ENCODE measurements around the gene NRTN. TPM values are rescaled to one million over a fixed set of nuclear protein-coding genes. Genes with fewer than 3 reads are reported as not detected.

Gene NRTN
- total and polyA plus RNA-seq, 2 experiments from 2014 or later: 4.0 to 5.5 TPM

DNA sequence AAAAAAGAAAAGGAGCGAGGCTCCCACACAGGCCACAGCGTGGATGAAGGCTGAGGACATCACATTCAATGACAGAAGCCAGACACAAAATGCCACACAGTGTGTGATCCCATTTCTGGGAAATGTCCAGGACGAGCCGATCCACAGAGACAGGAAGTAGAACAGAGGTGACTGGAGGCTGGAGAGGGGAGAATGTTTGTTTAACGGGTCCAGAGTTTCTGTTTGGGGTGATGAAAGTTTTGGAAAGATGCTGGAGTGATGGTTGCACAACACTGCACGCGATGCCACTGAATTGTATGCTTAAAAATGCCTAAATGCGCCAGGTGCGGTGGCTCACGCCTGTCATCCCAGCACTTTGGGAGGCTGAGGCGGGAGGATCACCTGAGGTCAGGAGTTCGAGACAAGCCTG, 66.1 kb downstream of the NRTN start:
- Mint-ChIP-seq H3K27me3 (ENCODE audit: insufficient read depth, low read depth, poor library complexity) (peaks cover 6% of the 10 kb centered on the region), H3K27ac (no peak overlapping the region), H3K36me3 (ENCODE audit: low read depth) (no peaks in the 10 kb centered on the region; the same call in 2 of the 3 replicates), H3K4me3 (no peak overlapping the region), H3K4me1 (no peaks in the 10 kb centered on the region), H3K9me3 (no peaks in the 10 kb centered on the region)
- no peaks in the 10 kb centered on the region for H3F3A ChIP-seq (replicated peaks; ENCODE audit: low read depth)
- H4K20me1 ChIP-seq (replicated peaks; ENCODE audit: insufficient read depth): no peaks in the 10 kb centered on the region
- no peak overlapping the region for H3K27ac ChIP-seq (ENCODE audit: low read depth)
- no peak overlapping the region for H3K4me2 ChIP-seq
- ATAC-seq (no peak), DNase-seq (ENCODE audit: low spot score) (no peak)
- no peaks in the 10 kb centered on the region for H3K36me3 ChIP-seq (ENCODE audit: insufficient read depth)
- no peak for TF ChIP-seq JUNB (IDR thresholded peaks at IDR 0.05; ENCODE audit: unreplicated experiment)
- no peak for TF ChIP-seq STAT1 (IDR thresholded peaks at IDR 0.05; ENCODE audit: unreplicated experiment)
- no peaks in the 10 kb centered on the region for H3K4me1 ChIP-seq (ENCODE audit: insufficient read depth)
- H2AFZ ChIP-seq: no peak overlapping the region
- no peaks in the 10 kb centered on the region for H3K9me2 ChIP-seq (ENCODE audit: insufficient read depth)
- no peak overlapping the region for H3K4me3 ChIP-seq
- no peaks in the 10 kb centered on the region for H3K27me3 ChIP-seq (ENCODE audit: insufficient read depth)
- H3K79me2 ChIP-seq (replicated peaks; ENCODE audit: insufficient read depth): no peaks in the 10 kb centered on the region

DNA sequence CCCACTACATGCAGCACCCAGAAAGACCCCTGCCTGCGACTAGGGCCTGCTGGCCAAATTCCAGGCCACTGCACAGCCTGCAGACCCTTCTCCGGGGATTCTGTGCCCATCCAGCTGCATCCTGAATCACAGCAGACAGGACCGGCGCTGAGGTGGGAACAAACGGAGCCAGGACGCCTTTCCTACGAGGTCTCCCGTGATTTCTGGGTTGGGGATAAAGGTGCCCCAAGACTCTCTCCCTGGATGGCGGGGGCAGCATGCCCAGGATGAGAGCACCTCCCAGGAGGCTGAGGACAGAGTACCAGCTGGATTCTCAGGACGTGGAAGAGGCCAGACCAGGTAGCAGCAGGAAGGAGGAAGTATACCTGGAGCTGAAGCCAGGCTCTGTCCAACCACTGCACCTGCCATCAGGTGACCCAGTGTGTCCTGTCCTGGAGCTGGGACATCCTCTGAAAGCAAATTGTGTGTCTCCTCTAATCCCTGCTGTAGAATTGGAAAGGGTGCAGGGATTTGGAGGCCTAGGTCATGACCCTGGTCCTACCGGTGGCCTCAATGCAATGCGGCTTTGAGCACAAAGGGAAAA, 68.8 kb downstream of the NRTN start:
- Histone ChIP-seq H3F3A (replicated peaks; ENCODE audit: low read depth) (no peaks in the 10 kb centered on the region), H3K27ac (ENCODE audit: low read depth) (no peak overlapping the region), H3K36me3 (ENCODE audit: insufficient read depth) (no peaks in the 10 kb centered on the region), H3K9me2 (ENCODE audit: insufficient read depth) (no peaks in the 10 kb centered on the region), H3K4me2 (no peak overlapping the region), H3K79me2 (replicated peaks; ENCODE audit: insufficient read depth) (no peaks in the 10 kb centered on the region), H3K4me3 (no peak overlapping the region), H3K27me3 (ENCODE audit: insufficient read depth) (no peaks in the 10 kb centered on the region), H4K20me1 (replicated peaks; ENCODE audit: insufficient read depth) (no peaks in the 10 kb centered on the region), H3K4me1 (ENCODE audit: insufficient read depth) (no peaks in the 10 kb centered on the region), H2AFZ (no peak overlapping the region)
- Mint-ChIP-seq H3K27ac (no peak overlapping the region), H3K36me3 (ENCODE audit: low read depth) (no peaks in the 10 kb centered on the region), H3K27me3 (ENCODE audit: insufficient read depth, low read depth, poor library complexity) (peaks cover 6% of the 10 kb centered on the region), H3K9me3 (no peaks in the 10 kb centered on the region; the same call in 2 of the 3 replicates), H3K4me1 (no peaks in the 10 kb centered on the region), H3K4me3 (no peak overlapping the region)
- DNase-seq (ENCODE audit: low spot score) (no peak), ATAC-seq (no peak)
- TF ChIP-seq CREB1 (CRISPR knock-in tag; IDR thresholded peaks at IDR 0.05; ENCODE audit: low read depth) (no peak), ZNF331 (CRISPR knock-in tag; IDR thresholded peaks at IDR 0.05; ENCODE audit: low read depth) (no peak), EZH2phosphoT487 (IDR thresholded peaks at IDR 0.05; ENCODE audit: unreplicated experiment) (no peak), NANOG (IDR thresholded peaks at IDR 0.05; ENCODE audit: borderline replicate concordance) (no peak), JUNB (IDR thresholded peaks at IDR 0.05; ENCODE audit: unreplicated experiment) (no peak), POLR2AphosphoS5 (IDR thresholded peaks at IDR 0.05; ENCODE audit: low read depth) (no peak), ZNF114 (CRISPR knock-in tag; IDR thresholded peaks at IDR 0.05) (no peak), STAT1 (IDR thresholded peaks at IDR 0.05; ENCODE audit: unreplicated experiment) (no peak)
- TF ChIP-seq, protein P1, sequence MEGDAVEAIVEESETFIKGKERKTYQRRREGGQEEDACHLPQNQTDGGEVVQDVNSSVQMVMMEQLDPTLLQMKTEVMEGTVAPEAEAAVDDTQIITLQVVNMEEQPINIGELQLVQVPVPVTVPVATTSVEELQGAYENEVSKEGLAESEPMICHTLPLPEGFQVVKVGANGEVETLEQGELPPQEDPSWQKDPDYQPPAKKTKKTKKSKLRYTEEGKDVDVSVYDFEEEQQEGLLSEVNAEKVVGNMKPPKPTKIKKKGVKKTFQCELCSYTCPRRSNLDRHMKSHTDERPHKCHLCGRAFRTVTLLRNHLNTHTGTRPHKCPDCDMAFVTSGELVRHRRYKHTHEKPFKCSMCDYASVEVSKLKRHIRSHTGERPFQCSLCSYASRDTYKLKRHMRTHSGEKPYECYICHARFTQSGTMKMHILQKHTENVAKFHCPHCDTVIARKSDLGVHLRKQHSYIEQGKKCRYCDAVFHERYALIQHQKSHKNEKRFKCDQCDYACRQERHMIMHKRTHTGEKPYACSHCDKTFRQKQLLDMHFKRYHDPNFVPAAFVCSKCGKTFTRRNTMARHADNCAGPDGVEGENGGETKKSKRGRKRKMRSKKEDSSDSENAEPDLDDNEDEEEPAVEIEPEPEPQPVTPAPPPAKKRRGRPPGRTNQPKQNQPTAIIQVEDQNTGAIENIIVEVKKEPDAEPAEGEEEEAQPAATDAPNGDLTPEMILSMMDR (conservative IDR thresholded peaks at IDR 0.05; ENCODE audit: low read depth in 2 of 2): no peak
- TF ChIP-seq, protein P2, sequence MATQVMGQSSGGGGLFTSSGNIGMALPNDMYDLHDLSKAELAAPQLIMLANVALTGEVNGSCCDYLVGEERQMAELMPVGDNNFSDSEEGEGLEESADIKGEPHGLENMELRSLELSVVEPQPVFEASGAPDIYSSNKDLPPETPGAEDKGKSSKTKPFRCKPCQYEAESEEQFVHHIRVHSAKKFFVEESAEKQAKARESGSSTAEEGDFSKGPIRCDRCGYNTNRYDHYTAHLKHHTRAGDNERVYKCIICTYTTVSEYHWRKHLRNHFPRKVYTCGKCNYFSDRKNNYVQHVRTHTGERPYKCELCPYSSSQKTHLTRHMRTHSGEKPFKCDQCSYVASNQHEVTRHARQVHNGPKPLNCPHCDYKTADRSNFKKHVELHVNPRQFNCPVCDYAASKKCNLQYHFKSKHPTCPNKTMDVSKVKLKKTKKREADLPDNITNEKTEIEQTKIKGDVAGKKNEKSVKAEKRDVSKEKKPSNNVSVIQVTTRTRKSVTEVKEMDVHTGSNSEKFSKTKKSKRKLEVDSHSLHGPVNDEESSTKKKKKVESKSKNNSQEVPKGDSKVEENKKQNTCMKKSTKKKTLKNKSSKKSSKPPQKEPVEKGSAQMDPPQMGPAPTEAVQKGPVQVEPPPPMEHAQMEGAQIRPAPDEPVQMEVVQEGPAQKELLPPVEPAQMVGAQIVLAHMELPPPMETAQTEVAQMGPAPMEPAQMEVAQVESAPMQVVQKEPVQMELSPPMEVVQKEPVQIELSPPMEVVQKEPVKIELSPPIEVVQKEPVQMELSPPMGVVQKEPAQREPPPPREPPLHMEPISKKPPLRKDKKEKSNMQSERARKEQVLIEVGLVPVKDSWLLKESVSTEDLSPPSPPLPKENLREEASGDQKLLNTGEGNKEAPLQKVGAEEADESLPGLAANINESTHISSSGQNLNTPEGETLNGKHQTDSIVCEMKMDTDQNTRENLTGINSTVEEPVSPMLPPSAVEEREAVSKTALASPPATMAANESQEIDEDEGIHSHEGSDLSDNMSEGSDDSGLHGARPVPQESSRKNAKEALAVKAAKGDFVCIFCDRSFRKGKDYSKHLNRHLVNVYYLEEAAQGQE (IDR thresholded peaks at IDR 0.05; ENCODE audit: unreplicated experiment): no peak
- TF ChIP-seq, protein P3, sequence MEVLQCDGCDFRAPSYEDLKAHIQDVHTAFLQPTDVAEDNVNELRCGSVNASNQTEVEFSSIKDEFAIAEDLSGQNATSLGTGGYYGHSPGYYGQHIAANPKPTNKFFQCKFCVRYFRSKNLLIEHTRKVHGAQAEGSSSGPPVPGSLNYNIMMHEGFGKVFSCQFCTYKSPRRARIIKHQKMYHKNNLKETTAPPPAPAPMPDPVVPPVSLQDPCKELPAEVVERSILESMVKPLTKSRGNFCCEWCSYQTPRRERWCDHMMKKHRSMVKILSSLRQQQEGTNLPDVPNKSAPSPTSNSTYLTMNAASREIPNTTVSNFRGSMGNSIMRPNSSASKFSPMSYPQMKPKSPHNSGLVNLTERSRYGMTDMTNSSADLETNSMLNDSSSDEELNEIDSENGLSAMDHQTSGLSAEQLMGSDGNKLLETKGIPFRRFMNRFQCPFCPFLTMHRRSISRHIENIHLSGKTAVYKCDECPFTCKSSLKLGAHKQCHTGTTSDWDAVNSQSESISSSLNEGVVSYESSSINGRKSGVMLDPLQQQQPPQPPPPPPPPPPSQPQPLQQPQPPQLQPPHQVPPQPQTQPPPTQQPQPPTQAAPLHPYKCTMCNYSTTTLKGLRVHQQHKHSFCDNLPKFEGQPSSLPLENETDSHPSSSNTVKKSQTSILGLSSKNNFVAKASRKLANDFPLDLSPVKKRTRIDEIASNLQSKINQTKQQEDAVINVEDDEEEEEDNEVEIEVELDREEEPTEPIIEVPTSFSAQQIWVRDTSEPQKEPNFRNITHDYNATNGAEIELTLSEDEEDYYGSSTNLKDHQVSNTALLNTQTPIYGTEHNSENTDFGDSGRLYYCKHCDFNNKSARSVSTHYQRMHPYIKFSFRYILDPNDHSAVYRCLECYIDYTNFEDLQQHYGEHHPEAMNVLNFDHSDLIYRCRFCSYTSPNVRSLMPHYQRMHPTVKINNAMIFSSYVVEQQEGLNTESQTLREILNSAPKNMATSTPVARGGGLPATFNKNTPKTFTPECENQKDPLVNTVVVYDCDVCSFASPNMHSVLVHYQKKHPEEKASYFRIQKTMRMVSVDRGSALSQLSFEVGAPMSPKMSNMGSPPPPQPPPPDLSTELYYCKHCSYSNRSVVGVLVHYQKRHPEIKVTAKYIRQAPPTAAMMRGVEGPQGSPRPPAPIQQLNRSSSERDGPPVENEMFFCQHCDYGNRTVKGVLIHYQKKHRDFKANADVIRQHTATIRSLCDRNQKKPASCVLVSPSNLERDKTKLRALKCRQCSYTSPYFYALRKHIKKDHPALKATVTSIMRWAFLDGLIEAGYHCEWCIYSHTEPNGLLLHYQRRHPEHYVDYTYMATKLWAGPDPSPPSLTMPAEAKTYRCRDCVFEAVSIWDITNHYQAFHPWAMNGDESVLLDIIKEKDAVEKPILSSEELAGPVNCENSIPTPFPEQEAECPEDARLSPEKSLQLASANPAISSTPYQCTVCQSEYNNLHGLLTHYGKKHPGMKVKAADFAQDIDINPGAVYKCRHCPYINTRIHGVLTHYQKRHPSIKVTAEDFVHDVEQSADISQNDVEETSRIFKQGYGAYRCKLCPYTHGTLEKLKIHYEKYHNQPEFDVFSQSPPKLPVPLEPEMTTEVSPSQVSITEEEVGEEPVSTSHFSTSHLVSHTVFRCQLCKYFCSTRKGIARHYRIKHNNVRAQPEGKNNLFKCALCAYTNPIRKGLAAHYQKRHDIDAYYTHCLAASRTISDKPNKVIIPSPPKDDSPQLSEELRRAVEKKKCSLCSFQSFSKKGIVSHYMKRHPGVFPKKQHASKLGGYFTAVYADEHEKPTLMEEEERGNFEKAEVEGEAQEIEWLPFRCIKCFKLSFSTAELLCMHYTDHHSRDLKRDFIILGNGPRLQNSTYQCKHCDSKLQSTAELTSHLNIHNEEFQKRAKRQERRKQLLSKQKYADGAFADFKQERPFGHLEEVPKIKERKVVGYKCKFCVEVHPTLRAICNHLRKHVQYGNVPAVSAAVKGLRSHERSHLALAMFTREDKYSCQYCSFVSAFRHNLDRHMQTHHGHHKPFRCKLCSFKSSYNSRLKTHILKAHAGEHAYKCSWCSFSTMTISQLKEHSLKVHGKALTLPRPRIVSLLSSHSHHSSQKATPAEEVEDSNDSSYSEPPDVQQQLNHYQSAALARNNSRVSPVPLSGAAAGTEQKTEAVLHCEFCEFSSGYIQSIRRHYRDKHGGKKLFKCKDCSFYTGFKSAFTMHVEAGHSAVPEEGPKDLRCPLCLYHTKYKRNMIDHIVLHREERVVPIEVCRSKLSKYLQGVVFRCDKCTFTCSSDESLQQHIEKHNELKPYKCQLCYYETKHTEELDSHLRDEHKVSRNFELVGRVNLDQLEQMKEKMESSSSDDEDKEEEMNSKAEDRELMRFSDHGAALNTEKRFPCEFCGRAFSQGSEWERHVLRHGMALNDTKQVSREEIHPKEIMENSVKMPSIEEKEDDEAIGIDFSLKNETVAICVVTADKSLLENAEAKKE (CRISPR knock-in tag; IDR thresholded peaks at IDR 0.05): no peak
